GM21526 (cell line): ENCODE results near the gene KAT6B.

Experiments used
- ATAC-seq: cut with Tn5 transposase; IDR thresholded peaks from one replicate; pipeline ENCODE4 v1.9.1; 2021; ENCODE audit warnings: moderate library complexity; ENCODE audit not compliant: unreplicated experiment, low FRiP score

Gene KAT6B

DNA sequence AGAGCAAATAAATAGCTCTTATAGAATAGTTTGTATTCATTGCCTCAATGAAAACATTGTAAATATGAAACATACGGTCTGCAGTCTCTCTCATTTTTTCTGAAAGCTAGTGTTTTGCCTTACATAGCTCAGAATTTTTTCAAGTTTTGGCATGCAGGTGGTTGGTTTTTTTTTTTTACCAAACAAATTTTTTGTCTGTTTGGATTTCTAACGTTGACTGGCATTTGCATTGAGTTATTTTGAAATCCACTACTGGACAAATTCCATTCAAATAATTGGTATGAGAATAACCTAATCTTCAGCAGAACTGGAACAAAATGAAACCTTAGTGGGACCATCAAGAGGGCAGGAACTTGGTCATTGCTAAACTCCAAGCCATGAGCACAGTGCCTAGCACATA lies 177.5 kb downstream of the KAT6B start:
- no peak for ATAC-seq

GRCh38 chr10:75007646-75008045 lies 181.2 kb downstream of the KAT6B start:
- no peak for ATAC-seq

DNA sequence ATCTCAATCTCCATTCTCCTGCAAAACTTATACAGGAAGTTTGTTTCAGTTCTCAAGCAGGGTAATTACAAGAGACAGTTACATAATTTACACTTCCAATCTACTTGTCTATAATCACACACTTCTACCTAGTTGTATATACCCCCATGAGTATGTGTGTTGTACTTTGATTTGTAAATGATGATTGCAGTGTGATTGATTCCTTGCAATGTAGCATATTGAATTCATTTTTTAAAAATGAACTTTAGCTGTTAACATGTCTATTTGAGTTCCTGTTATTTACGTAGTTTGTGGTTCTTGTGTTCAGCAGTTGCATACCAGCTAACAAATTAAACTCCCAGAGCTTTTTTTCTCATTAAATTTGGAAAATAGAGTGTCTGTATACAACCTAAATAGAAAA lies 182.6 kb downstream of the KAT6B start:
- ATAC-seq, result no peak

- ATAC-seq, result no peak
These were observed 183.0 kb downstream of the KAT6B start for GRCh38 chr10:75009426-75009825.

DNA sequence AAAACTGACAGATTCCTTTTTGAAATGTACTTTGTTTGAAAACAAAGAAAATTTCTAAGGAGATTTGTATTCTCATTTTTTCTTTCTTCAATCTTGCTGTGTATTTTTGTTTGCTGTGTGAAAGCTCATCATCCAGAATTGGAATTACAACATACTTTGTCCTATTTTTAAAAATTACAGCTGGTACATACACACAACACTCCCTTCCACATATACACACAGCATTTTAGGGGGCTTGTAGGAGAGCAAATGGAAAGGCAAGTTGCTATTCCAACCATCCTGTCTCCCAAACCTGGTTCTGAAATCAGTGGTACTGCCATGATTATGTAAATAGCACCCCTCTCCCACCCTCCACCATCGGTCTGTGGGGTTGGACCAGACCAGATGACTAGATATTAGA lies 184.0 kb downstream of the KAT6B start:
- ATAC-seq, result no peak

GRCh38 chr10:75011221-75011620 lies 184.8 kb downstream of the KAT6B start:
- no peak for ATAC-seq

DNA sequence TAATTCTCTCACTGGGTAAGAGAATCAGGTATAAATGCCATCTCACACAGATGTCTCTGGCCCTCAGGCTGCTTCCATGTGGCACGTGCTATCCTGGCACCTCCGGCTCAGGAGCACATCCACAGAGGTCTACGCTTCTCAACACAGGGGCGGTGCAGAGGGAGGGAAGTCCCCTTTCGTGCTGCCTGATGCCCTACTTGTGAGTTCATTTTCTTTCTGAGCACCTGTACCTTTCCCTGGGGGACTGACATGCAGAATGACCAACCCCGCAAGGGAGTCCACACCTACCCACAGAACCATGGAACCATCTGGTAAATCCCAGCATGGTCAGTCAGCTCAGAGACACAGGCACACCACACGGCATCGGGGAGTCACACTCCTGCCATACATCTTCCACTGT lies 186.1 kb downstream of the KAT6B start:
- no peak for ATAC-seq

DNA sequence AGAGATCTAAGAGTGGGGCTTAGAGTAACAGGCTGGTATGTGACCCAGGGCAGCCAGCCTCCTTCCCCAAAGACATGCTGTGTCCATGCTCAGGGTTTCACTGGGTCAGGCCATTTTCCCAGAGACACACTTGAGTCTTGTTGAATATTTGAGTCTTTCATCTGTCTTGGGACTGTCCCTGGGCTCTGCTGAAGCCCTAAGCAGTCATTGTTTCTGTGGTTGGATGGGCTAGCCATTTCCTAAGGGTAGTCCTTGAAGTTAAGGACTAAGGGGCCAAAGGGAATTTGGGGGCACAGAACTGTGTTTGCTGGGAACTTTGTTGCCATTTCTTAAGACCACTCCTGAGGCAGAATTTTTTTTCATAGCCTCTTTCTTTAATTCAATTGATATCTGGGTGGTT lies 186.6 kb downstream of the KAT6B start:
- no peak for ATAC-seq

DNA sequence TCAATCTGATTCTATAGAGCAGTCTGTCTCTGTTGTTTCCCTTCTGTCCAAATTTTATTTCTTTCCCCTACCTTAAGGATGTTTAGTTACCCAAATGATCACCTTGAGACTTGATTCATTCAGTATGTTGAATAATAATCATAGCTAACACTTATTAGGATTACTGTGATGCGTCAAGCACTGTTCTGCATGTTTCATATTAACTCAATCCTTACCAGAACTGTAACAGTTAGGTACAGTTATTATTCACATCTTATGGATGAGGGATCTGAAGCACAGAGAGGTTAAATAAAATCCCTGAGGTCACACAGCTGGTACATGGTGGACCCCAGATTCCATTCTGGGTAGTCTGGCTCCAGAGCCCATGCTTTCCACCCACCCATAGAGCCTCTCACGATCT lies 187.1 kb downstream of the KAT6B start:
- ATAC-seq, result no peak

DNA sequence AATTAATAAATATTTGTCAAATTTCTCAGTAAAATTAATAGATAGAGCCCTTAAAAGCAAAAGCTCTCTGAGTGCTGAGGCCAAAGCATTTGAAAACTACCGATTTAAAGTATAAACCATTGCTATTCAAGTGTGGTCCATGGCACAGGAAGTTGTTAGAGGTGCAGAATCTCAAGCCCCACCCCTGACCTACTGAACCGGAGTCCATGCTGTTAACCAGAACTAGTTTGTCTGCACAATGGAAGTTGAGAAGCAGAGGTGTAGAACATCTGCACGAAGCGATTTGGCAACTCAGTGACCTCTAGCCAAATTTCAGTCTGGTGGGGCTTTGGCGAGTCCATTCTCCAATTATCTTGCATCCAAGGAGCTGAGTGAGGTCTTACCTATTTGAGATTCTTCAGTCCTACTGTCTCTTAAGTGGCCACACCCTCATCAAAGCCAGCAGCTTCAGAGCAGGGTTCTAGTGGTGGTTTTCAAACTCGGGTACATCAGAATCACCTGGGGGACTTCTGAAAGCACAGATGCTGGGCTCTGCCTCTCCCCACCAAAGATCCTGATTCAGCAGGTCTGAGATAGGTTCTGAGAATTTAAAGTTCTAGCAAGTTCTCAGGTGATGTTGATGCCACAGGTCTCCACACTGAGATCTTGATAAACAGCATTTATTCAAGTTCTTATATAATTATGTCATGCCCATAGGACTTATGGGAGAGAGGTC lies 188.3 kb downstream of the KAT6B start:
- ATAC-seq, result no peak

DNA sequence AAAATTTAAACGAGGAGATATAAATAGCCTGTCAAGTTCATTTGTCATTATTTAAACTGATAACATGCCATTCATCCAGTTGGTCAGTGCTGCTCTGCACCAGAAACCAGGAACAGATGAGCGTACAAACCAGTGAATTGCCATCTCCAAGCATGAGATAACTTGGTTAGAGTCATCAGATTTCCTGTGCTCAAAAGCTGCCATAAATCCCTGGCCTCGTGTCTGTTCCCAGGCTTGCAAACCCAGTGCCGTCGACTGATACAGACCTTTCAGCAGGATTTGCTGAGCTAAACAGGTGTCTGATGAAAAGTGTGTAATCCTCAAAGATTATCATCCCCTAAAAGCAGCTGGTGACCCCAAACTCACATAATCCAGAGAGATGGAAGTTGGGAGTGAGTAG lies 189.0 kb downstream of the KAT6B start:
- no peak for ATAC-seq

GRCh38 chr10:75016325-75016724 lies 189.9 kb downstream of the KAT6B start:
- ATAC-seq, result no peak

GRCh38 chr10:75018251-75018650 lies 191.9 kb downstream of the KAT6B start:
- no peak for ATAC-seq

DNA sequence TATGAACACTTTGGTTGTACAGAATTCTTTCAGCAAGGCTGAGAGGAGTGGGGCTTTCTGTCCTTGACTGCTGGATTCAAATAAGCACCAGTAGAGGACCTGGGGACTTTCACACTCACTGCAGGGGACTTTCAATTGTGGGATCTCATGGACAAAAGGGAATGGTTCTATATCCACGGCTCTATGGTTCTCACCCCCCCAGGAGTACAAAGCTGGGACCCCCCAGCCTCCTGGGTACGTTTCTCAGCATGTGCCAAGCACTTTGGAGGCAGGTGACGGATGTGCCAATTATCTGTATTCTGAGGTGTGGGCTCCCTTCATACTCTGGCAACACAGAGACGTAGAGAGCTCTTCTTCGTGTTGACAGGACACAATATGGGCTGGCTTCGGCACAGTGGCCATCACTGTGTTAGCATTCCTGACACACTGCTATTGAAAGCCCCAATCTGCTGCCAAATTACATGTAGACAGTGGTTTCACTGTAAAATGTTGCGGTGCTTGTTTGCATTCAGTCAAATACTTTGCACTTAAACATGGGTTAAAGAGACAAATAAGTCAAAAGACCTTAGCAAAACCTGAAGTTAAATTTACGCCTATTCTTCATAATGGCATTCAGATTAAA lies 192.4 kb downstream of the KAT6B start:
- no peak for ATAC-seq

DNA sequence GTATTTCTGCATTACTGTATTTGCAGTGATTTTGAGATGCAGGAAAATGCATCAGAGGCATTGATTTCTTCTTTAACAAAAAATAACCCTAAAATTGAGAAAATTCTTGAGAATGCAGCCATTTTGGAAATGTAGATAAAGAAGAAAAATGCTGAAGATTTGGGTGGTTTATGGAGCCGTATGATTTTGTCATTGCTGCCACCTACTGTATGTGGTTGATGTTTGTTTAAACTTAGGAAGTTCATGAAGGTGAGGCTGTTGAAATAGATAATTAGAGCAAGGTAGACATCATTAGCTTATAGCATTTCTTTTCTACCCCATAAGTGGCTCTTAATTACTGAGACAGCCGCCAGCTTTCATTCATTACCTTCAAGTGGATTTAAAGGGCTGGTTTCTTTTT lies 193.0 kb downstream of the KAT6B start:
- no peak for ATAC-seq

DNA sequence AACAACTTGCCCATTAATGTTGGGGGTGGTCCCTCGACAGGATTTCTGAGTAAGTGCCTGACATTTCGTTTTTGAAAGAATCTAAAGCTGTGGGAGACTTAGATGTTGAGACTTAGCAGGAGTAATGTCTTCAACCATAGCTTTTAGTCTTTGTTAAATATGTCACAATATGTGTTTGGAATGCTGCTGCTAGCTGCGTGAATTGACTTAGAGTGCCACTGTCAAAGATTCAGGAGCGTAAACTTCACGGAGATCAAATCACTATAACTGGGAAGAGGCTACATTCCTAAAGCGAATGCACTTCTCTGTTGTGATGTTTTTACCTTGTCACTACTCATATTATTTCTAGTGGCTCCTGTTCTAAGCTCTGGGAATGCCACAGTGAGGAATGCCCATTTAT lies 193.8 kb downstream of the KAT6B start:
- no peak for ATAC-seq

GRCh38 chr10:75021379-75022249 lies 195.2 kb downstream of the KAT6B start:
- ATAC-seq, result no peak

GRCh38 chr10:75023074-75023473 lies 196.7 kb downstream of the KAT6B start:
- ATAC-seq, result no peak

GRCh38 chr10:75024971-75025523 lies 198.6 kb downstream of the KAT6B start:
- ATAC-seq, result no peak

- no peak for ATAC-seq
These were observed 201.6 kb downstream of the KAT6B start for GRCh38 chr10:75028049-75028448.

- ATAC-seq, result no peak
These were observed 202.3 kb downstream of the KAT6B start for GRCh38 chr10:75028748-75029147.
